ENCODE data around the gene MAP3K15.
A peak's percentile ranks its signal among the peaks of the same experiment; 100 is the strongest.

MAP3K15 gene

DNA sequence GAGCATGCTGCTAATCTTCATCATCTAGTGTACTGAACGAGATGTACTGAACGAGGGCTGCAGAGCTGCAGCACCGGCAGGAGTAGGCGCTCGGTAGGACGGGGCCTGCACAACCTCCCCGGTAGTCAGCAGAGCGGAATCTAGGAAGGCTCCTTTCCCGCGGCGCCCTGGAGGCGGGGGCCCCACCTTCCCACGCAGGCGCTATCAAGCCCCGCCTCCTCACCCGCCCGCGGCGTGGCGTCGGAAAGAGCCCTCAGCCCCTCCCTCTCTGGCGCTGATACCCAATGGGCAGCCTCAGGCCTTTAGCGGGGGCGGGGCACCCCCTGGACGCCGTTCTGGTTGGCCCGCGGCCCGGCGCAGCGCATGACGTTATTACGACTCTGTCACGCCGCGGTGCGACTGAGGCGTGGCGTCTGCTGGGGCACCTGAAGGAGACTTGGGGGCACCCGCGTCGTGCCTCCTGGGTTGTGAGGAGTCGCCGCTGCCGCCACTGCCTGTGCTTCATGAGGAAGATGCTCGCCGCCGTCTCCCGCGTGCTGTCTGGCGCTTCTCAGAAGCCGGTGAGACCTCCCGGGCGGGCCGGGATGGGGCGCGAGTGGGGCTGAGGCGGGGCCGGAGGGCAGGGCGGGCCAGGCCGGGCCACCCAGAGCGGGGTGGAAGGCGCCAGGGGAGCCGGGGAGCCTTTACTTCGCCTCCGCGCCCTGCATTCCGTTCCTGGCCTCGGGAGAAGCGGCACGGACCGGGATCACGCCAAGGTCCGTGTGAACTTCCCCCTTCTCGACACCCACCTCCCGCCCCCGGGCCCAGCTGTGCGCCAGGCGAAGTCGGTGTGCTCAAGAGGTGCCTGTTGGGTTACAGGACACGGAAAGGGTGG, 171.5 kb downstream of the MAP3K15 start, which contains the start of gene PDHA1:
PDHA1 (plus strand) TSS at position 393 of the 874 bp plus-strand sequence; CDS start at position 504, 111 bp downstream.
- DNase-seq (ENCODE audit: low read depth): peak; percentile 85

DNA sequence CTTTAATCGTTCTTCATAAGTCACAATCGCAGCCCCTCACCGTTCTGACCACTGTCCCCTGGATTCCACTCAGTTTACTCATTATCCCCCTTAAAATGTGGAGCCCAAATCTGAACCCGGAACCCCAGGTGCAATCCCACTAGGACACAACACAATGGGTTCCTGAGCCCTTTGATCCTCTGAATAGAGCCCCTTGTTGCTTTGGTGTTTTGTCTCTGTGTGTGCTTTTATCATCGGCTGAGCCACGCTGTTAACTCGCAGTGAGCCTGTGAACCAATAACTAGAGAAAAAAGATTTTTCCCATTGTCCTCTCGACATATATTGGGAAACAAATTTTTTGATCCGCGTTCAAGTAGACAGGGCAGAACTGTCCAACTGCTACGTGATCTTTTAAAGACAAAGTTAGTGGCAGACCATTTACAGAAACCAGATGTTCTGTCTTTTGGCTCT, 172.2 kb downstream of the MAP3K15 start:
- no peak for DNase-seq (ENCODE audit: low read depth)

DNA sequence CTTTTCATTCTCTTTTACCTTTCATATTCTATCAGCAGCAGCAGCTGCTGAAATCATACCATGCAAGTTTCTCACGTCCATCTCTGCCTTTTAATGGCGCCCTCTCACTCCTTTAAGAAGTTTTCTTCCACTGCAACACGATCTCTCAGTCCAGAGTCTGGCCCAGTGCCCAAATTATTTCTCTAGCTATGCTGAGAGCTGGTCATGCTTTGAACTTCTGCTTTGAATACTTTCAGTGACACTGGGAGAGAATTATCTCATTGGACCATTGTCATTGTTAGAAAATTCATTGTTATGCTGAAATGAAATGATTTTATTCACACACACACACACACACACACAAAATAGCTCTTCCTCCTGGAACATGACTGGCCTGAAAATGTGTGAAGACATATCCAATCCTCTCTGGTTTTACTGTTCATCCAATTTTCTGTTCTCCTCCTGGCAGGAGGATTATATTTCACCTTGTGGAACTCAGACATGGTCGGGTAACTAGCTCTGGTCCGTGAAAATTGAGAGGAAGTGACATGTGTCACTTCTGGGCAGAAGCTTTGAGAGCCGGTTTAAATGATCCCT, 172.9 kb downstream of the MAP3K15 start:
- no peak for DNase-seq (ENCODE audit: low read depth)

DNA sequence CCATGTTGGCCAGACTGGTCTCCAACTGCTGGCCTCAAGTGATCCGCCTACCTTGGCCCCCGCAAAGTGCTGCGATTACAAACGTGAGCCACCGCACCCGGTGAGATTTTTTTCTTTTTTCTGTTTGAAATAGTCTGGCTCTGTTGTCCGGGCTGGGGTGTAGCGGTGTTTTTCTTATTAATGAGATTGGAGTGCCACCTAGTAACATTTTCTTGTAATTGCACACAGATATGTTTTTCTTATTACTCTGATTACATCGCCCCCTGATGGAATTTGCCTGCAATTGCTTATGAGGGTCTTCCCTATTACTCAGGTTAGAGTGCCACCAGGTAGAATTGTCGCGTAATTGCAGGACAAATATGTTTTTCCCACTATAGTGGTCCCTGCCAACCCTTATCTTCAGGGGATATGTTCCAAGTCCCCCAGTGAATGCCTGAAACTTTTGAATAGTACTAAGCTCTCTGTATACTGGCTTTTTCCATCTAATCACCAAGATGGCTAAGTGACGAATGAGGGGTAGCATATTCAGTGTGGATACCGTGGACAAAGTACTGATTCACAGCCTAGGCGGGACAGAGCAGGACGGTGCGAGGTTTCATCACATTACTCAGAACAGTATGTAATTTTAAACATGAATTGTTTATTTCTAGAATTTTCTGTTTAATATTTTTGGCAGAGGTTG, 180.2 kb downstream of the MAP3K15 start:
- DNase-seq (ENCODE audit: low read depth): no peak

DNA sequence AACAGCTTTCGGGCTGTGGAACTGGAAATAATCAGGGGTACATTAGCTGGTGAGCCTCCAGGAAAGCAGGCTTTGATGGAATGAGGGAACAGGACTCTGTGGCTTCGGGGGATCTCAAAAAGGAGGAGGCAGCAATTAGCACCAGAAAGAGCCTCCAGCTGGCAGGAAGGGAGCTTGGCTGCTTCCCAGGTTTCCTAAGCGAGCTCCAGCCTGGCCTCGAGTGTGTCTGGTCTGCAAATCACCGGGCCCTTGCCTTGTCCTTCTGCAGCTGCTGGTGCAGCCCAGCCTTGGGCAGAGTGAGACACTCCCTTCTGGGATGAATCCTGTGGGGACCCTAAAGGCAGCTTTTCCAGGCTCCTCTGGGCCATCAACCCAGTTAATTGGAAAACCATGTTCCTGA, 182.3 kb downstream of the MAP3K15 start:
- no peak for DNase-seq (ENCODE audit: low read depth)

DNA sequence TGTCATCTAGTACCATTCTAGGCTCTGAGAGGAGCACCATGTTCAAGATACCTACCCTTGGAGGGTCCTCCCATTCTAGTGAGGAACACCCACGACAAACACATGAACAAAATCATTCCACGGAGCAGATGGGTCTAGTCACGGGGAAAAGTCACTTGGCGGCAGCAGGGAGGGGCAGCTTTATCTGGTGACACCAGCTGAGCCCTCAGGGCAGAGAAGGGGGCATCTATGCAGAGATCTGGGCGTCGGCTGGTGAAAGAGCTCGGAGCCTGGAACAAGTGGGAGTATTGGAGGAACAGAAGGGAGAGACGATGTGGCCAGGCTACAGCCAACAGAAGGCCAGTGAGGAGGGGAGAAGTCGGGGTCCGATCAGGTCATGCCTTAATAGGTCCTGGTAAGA, 183.5 kb downstream of the MAP3K15 start:
- no peak for DNase-seq (ENCODE audit: low read depth)

DNA sequence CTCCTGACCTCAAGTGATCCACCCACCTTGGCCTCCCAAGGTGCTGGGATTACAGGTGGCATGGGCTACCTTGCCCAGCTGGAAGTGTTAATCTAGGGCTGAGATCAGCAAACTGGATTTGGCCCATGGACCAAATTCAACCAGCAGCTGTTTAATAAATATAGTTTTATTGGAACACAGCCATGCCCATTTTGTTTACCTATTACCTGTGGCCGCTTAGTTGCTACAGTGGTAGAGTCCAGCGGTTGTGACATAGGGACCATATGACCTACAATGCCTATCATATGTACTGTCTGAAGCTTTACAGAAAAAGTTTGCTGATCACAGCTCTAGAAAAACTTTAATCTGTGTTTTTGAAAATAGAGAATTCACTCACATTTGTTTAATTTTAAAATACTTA, 188.7 kb downstream of the MAP3K15 start:
- no peak for DNase-seq (ENCODE audit: low read depth)
